GM12878 (cell line): ENCODE results near the gene ATP5F1D. TPM values are rescaled to one million over a fixed set of nuclear protein-coding genes. Genes with fewer than 3 reads are reported as not detected.

ENCODE experiments used
- ATAC-seq: fragments of 200-7000 bp; cut with Tn5 transposase; 3 replicates; pipeline ENCODE4 v1.9.1; 2020; ENCODE audit warnings: mild to moderate bottlenecking, moderate library complexity
- BruUV-seq: library from RNA; stranded (reverse); fragments of 400-500 nt; replicated peaks from 2 replicates; lab custom pipeline; 2021; lab: Mats Ljungman, UMichigan
- CTCF ChIA-PET: fragments of 300-600 bp; sonication (Branson Sonifier 250); formaldehyde crosslinking; extraction: SDS; loops from one replicate; lab custom pipeline; 2021; ENCODE audit warnings: inconsistent platforms; lab: Yijun Ruan, JAX
- POLR2A ChIA-PET: fragments of 350-600 bp; formaldehyde crosslinking; extraction: SDS; loops from one replicate; lab custom pipeline; 2021; ENCODE audit warnings: inconsistent platforms; lab: Charles Lee
- RAD21 ChIA-PET: fragments of 300-600 bp; sonication (Branson Sonifier 250); formaldehyde crosslinking; loops from one replicate; lab custom pipeline; 2023; ENCODE audit warnings: antibody characterized with exemption; ENCODE audit not compliant: unreplicated experiment; lab: Charles Lee
- SMC1A ChIA-PET: fragments of 300-600 bp; sonication (Branson Sonifier 250); formaldehyde crosslinking; loops from one replicate; lab custom pipeline; 2023; ENCODE audit not compliant: unreplicated experiment, uncharacterized antibody; lab: Charles Lee
- DNase-seq: peaks from one replicate; pipeline ENCODE4 v3.0.0-alpha.2; 2011; ENCODE audit warnings: low read depth, low spot score
- FAIRE-seq: peaks from 3 replicates; lab custom pipeline; 2011; peaks lifted over from hg19 to GRCh38; lab: Jason Lieb, UNC
- H2AFZ ChIP-seq: 2 replicates; pipeline ENCODE4 v1.6.0; 2011; ENCODE audit warnings: low read depth, low read length, control low read depth; ENCODE audit not compliant: control insufficient read depth
- H3K27ac ChIP-seq: 2 replicates; pipeline ENCODE4 v1.5.1; 2011; ENCODE audit warnings: control low read depth; ENCODE audit not compliant: control insufficient read depth, insufficient read depth
- H3K27me3 ChIP-seq, 2 experiments: replicated peaks in 1 of 2; 2 replicates each; pipeline versions ENCODE4 v1.6.0 to v1.6.1; 2011; ENCODE audit warnings: low read length in 1 of 2; ENCODE audit not compliant: control insufficient read depth in 2 of 2, insufficient read depth in 2 of 2
- H3K36me3 ChIP-seq, 2 experiments: 2 replicates each; pipeline ENCODE4 v1.5.1; 2011; ENCODE audit warnings: low read length in 1 of 2; ENCODE audit not compliant: control insufficient read depth in 2 of 2, insufficient read depth in 2 of 2
- H3K4me1 ChIP-seq: 2 replicates; pipeline ENCODE4 v1.6.1; 2011; ENCODE audit warnings: mild to moderate bottlenecking, low read length, moderate library complexity, mixed read lengths; ENCODE audit not compliant: control insufficient read depth, insufficient read depth
- H3K4me2 ChIP-seq: 2 replicates; pipeline ENCODE4 v1.6.0; 2011; ENCODE audit warnings: control low read depth; ENCODE audit not compliant: control insufficient read depth, insufficient read depth
- H3K4me3 ChIP-seq: fragments of 200-600 bp; sonication (generic); 2 replicates; pipeline ENCODE4 v1.5.1; 2016
- H3K79me2 ChIP-seq: 2 replicates; pipeline ENCODE4 v1.6.0; 2011; ENCODE audit warnings: low read length; ENCODE audit not compliant: control insufficient read depth, insufficient read depth
- H3K9ac ChIP-seq: 2 replicates; pipeline ENCODE4 v1.8.0; 2011; ENCODE audit warnings: low read length, control low read depth, mixed read lengths; ENCODE audit not compliant: control insufficient read depth, insufficient read depth
- H3K9me3 ChIP-seq: replicated peaks from 3 replicates; pipeline ENCODE4 v1.5.1; 2011; ENCODE audit warnings: mild to moderate bottlenecking, low read length; ENCODE audit not compliant: control insufficient read depth, insufficient read depth
- H4K20me1 ChIP-seq: 2 replicates; pipeline ENCODE4 v1.6.0; 2011; ENCODE audit not compliant: control insufficient read depth, insufficient read depth
- KAT2A ChIP-seq: conservative IDR thresholded peaks from 2 replicates; pipeline ENCODE4 v1.6.1; 2011; ENCODE audit warnings: low read depth, low read length; ENCODE audit not compliant: control insufficient read depth
- NR2C1 ChIP-seq: fragments of 450-650 bp; IDR thresholded peaks from 2 replicates; pipeline ENCODE4 v1.6.1; 2017; ENCODE audit warnings: antibody characterized with exemption, mild to moderate bottlenecking, moderate library complexity
- POU2F2 ChIP-seq: IDR thresholded peaks from 3 replicates; pipeline ENCODE4 v1.6.1; 2011; ENCODE audit warnings: low read depth, mild to moderate bottlenecking, low read length, borderline replicate concordance
- RAD51 ChIP-seq: fragments of 450-650 bp; IDR thresholded peaks from 2 replicates; pipeline ENCODE4 v1.6.1; 2016; ENCODE audit warnings: moderate library complexity, mild to moderate bottlenecking, inconsistent platforms
- SPI1 ChIP-seq: IDR thresholded peaks from 2 replicates; pipeline ENCODE4 v1.6.1; 2011; ENCODE audit warnings: low read depth, mild to moderate bottlenecking, low read length, moderate library complexity, borderline replicate concordance; ENCODE audit not compliant: insufficient read depth
- ZNF207 ChIP-seq: fragments of 450-650 bp; IDR thresholded peaks from 2 replicates; pipeline ENCODE4 v1.6.1; 2014; ENCODE audit warnings: antibody characterized with exemption, mild to moderate bottlenecking, borderline replicate concordance
- WGBS: methylation state at CpG from one replicate; pipeline ENCODE4 v1.1.6; 2016; ENCODE audit warnings: low lambda C conversion rate; ENCODE audit not compliant: insufficient replicate concordance, insufficient coverage; ENCODE audit errors: missing lambda C conversion rate; 5-methylcytosine and 5-hydroxymethylcytosine counted together
- in situ Hi-C: fragments of 300-500 bp; cut with MboI; formaldehyde crosslinking; loops from 9 replicates; pipeline ENCODE4 v1.14.3; 2018; ENCODE audit warnings: mixed read lengths
- intact Hi-C: fragments of 100-400 bp; cut with micrococcal nuclease; formaldehyde crosslinking; loops from one replicate; pipeline ENCODE4 v1.14.2; 2022; ENCODE audit not compliant: unreplicated experiment
- polyA plus RNA-seq, 11 experiments: library from polyadenylated mRNA; depleted of rRNA in 4 of 11; unstranded in 6 of 11; stranded (reverse) in 5 of 11; fragments of >200 nt; fragmentation: Nextera tagmentation in 4 of 11; fragmentation: Illumina TruSeq in 1 of 11; extraction: Ambion mirVana in 4 of 11; extraction: Trizol in 1 of 11; gene quantifications; 1 replicate in 1 of 11; 2 replicates in 10 of 11; pipeline versions ENCODE4 v1.2.1 to v1.2.3, GENCODE V29; 2011 to 2016; ENCODE audit warnings: inconsistent platforms in 2 of 11, missing spikeins in 2 of 11, low read depth in 1 of 11
- total RNA-seq, 4 experiments: library from RNA; depleted of rRNA in 3 of 4; stranded (reverse); fragments of >200 nt in 3 of 4; fragmentation: Illumina TruSeq in 1 of 4; extraction: Trizol in 1 of 4; gene quantifications; 2 replicates each; pipeline versions ENCODE4 v1.2.1 to v1.2.3, GENCODE V29; 2013 to 2021
- TF ChIP-seq, protein P1 (sequence below): fragments of 450-650 bp; IDR thresholded peaks from 2 replicates; pipeline ENCODE4 v1.6.1; 2017; ENCODE audit warnings: antibody characterized with exemption, mild to moderate bottlenecking, moderate library complexity
- TF ChIP-seq, protein P2 (sequence below): fragments of 450-650 bp; IDR thresholded peaks from 2 replicates; pipeline ENCODE4 v1.6.1; 2016; ENCODE audit warnings: mild to moderate bottlenecking, moderate library complexity, borderline replicate concordance
- TF ChIP-seq, protein P3 (sequence below): IDR thresholded peaks from 2 replicates; pipeline ENCODE4 v1.6.1; 2012; ENCODE audit warnings: mild to moderate bottlenecking, low read depth, low read length

Gene ATP5F1D
- total and polyA plus RNA-seq, 10 of the 15 experiments (the other 5 are each of a cell fraction or from before 2014, with no cell fraction given), result 7.2 to 357 (median 49.5) TPM

DNA sequence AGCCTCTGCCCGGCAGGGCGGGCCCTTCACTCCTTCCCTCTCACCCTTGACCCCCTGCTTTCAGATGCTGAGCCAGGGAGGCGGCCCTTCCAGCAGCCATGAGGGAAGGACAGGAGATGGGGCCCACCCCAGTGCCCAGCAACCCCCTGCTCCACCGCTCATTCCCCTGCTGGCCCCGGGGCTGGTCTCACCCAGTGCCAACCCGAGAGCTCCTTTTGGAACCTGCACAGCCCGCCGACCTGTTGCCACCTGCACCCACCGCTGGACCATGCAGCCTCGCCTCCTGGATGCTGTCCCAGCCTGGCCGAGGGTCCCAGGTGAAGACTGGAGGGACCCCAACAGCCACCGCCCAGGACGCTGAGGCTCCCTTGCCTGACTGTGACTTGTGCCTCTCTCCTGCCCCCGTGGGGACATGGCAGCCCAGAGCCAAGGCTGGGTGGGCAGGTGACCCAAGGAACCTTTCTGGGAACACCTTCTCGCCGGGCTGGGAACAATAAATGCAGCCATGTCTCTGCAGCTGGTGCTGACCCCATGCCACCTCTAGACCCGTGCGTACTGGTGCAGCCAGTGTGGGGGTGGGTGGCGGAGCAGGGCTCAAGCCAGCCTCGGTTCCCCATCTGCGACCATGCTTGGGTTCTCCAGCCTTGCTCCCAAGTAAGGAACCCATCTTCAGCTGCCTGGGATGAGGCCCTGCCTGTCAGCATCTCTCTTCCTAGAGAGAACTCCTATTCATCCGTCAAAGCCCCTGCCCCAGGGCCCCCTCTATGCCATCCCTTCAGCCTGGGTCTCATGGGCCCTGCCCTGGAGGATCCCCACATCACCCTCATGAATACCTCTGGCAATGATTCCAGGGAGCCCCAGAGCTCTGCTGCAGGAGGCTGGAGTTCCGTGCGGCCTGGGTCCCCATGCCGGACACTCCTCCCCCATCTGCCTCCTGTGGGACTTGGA is 37.4 kb downstream of the ATP5F1D start:
- CTCF ChIA-PET, result interaction anchor here (0.6 to 3.5 kb wide), 18 partner anchors 10 to 267 kb away, joined by 3 to 40 read pairs (median 4); partner anchors contain the start of gene CIRBP
- Histone ChIP-seq H3K4me3 (no peak overlapping the region), H3K9me3 (no peaks in the 10 kb centered on the region), H3K27ac (no peak overlapping the region), H2AFZ (no peak overlapping the region), H3K9ac (no peak overlapping the region), H4K20me1 (no peaks in the 10 kb centered on the region; the same call in 1 of the 2 replicates), H3K27me3 (no peaks in the 10 kb centered on the region), H3K4me1 (peaks cover 14% of the 10 kb centered on the region), H3K79me2 (peaks cover 26% of the 10 kb centered on the region), H3K36me3 (peaks cover 15 to 29% of the 10 kb centered on the region in 2 experiments), H3K4me2 (no peak overlapping the region)
- no peak for DNase-seq
- WGBS, result 67% methylated on average over 25 of the region's 25 CpGs
- BruUV-seq, result no TSS peak
- intact Hi-C loops (loop anchor here (1.0 kb wide), 1 partner anchor 93 kb away; no protein-coding TSS in a partner anchor), in situ Hi-C loops (loop anchor here (5.0 kb wide), 1 partner anchor 93 kb away; no protein-coding TSS in a partner anchor)
- SMC1A ChIA-PET, result interaction anchor here (0.8 to 1.5 kb wide), 4 partner anchors 35 to 104 kb away, joined by 3 to 12 read pairs (median 6); no protein-coding TSS in a partner anchor
- POLR2A ChIA-PET, result interaction anchor here (0.8 to 1.5 kb wide), 2 partner anchors 10 to 34 kb away, joined by 3 to 5 read pairs; partner anchors contain the start of gene CIRBP
- no peak for ATAC-seq
- no peak for FAIRE-seq
- RAD21 ChIA-PET, result interaction anchor here (0.7 to 1.5 kb wide), 7 partner anchors 35 to 164 kb away, joined by 3 to 22 read pairs (median 3); no protein-coding TSS in a partner anchor
- TF ChIP-seq KAT2A (no peak), RAD51 (no peak), ZNF207 (no peak), NR2C1 (no peak), POU2F2 (no peak), SPI1 (no peak)
- TF ChIP-seq, protein P1, sequence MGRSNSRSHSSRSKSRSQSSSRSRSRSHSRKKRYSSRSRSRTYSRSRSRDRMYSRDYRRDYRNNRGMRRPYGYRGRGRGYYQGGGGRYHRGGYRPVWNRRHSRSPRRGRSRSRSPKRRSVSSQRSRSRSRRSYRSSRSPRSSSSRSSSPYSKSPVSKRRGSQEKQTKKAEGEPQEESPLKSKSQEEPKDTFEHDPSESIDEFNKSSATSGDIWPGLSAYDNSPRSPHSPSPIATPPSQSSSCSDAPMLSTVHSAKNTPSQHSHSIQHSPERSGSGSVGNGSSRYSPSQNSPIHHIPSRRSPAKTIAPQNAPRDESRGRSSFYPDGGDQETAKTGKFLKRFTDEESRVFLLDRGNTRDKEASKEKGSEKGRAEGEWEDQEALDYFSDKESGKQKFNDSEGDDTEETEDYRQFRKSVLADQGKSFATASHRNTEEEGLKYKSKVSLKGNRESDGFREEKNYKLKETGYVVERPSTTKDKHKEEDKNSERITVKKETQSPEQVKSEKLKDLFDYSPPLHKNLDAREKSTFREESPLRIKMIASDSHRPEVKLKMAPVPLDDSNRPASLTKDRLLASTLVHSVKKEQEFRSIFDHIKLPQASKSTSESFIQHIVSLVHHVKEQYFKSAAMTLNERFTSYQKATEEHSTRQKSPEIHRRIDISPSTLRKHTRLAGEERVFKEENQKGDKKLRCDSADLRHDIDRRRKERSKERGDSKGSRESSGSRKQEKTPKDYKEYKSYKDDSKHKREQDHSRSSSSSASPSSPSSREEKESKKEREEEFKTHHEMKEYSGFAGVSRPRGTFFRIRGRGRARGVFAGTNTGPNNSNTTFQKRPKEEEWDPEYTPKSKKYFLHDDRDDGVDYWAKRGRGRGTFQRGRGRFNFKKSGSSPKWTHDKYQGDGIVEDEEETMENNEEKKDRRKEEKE, result no peak
- TF ChIP-seq, protein P2, sequence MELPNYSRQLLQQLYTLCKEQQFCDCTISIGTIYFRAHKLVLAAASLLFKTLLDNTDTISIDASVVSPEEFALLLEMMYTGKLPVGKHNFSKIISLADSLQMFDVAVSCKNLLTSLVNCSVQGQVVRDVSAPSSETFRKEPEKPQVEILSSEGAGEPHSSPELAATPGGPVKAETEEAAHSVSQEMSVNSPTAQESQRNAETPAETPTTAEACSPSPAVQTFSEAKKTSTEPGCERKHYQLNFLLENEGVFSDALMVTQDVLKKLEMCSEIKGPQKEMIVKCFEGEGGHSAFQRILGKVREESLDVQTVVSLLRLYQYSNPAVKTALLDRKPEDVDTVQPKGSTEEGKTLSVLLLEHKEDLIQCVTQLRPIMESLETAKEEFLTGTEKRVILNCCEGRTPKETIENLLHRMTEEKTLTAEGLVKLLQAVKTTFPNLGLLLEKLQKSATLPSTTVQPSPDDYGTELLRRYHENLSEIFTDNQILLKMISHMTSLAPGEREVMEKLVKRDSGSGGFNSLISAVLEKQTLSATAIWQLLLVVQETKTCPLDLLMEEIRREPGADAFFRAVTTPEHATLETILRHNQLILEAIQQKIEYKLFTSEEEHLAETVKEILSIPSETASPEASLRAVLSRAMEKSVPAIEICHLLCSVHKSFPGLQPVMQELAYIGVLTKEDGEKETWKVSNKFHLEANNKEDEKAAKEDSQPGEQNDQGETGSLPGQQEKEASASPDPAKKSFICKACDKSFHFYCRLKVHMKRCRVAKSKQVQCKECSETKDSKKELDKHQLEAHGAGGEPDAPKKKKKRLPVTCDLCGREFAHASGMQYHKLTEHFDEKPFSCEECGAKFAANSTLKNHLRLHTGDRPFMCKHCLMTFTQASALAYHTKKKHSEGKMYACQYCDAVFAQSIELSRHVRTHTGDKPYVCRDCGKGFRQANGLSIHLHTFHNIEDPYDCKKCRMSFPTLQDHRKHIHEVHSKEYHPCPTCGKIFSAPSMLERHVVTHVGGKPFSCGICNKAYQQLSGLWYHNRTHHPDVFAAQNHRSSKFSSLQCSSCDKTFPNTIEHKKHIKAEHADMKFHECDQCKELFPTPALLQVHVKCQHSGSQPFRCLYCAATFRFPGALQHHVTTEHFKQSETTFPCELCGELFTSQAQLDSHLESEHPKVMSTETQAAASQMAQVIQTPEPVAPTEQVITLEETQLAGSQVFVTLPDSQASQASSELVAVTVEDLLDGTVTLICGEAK, result no peak
- TF ChIP-seq, protein P3, sequence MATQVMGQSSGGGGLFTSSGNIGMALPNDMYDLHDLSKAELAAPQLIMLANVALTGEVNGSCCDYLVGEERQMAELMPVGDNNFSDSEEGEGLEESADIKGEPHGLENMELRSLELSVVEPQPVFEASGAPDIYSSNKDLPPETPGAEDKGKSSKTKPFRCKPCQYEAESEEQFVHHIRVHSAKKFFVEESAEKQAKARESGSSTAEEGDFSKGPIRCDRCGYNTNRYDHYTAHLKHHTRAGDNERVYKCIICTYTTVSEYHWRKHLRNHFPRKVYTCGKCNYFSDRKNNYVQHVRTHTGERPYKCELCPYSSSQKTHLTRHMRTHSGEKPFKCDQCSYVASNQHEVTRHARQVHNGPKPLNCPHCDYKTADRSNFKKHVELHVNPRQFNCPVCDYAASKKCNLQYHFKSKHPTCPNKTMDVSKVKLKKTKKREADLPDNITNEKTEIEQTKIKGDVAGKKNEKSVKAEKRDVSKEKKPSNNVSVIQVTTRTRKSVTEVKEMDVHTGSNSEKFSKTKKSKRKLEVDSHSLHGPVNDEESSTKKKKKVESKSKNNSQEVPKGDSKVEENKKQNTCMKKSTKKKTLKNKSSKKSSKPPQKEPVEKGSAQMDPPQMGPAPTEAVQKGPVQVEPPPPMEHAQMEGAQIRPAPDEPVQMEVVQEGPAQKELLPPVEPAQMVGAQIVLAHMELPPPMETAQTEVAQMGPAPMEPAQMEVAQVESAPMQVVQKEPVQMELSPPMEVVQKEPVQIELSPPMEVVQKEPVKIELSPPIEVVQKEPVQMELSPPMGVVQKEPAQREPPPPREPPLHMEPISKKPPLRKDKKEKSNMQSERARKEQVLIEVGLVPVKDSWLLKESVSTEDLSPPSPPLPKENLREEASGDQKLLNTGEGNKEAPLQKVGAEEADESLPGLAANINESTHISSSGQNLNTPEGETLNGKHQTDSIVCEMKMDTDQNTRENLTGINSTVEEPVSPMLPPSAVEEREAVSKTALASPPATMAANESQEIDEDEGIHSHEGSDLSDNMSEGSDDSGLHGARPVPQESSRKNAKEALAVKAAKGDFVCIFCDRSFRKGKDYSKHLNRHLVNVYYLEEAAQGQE, result no peak
